Bone marrow (tissue), 2 donors: ENCODE measurements around the gene PTPRO.

Source experiments
- DNase-seq, 2 donors: peaks; one replicate each; lab custom pipeline; 2025; lab: John Stamatoyannopoulos, UW

PTPRO gene

GRCh38 chr12:15322164-15323061, at the start of gene PTPRO:
PTPRO (plus strand) TSS chr12:15322508.
- no peak for DNase-seq

- no peak for DNase-seq
Measured at GRCh38 chr12:15273896-15274295, 48.4 kb upstream of the PTPRO start.

GRCh38 chr12:15274561-15274967, 47.7 kb upstream of the PTPRO start:
- DNase-seq = no peak

- DNase-seq = no peak
Measured at GRCh38 chr12:15276088-15276698, 46.1 kb upstream of the PTPRO start.

DNA sequence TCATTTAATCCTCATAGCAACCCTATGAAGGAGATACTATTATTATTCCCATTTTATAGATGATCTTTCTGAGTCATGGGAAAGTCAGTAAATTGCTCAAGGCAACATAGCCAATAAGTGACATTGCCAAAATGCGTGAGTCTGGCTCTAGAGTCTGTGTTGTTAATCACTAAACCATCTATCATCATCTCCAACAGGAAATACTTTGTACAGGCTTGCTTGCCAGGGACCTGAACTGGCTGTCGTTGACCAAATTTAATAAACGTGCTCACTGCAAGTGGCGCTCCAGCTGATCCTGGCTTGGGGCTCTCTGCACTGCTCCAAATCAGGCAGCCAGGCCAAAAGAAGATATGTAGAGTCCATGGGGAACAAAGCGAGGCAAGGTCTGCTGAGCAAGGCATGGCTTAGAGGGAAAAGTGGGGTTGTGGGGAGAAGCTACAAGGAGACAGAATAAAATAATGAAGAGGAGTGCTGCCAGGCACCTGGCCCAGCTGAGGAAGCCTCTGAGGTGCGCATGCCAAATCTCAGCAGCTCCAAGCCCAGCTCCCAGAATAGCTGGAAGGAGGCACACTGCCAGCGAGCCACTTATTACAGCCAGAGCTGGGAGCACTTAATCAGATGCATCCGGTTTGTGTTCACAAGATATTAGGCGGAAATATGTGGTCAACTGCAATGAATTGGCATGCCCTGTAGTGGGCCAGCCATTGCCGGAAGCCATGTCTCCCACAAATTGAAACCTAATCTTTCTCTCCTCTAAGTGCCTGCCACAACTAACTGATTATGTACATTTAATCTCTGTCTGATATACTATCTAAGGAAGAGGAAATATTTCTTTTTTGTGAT, 43.3 kb upstream of the PTPRO start:
- DNase-seq = peak in 1 of 2 donors; percentile 57

DNA sequence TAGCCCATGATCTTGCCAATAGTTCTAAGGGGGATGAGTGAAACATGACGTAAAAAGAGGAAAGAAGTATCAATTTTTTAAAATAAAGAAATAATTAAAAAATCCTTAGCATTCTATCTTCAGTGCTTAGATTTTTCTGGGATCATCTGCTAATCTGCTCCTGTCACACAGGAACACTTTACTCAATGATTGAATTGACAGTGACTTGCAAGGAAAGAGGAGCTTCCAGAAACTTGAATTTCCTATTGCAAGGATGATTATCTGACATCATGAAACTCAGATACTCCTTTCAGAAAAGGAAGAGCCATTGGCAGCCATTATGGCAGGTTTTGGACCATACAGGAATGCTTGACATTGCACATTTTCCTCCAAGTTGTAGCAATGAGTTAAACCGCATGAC, 41.4 kb upstream of the PTPRO start:
- no peak for DNase-seq

DNA sequence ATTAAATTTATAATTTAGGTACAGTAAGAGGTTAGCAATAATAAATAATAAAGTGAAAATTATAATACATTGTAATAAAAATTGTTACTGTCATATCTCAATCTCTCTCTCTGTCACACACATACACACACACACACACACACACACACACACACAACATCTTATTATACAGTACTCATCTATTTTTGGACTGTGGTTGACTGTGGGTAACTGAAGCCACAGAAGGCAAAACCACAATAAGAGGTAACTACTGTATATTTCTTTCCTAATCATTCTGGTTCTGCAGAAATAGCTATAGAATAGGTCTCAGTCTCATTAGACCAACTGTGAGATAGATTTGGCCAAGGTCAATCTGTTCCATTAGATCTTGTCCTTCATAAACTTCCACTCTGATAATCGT, 33.1 kb upstream of the PTPRO start:
- DNase-seq = peak in 1 of 2 donors; percentile 24

- DNase-seq = no peak
Measured at GRCh38 chr12:15293731-15294130, 28.6 kb upstream of the PTPRO start.

GRCh38 chr12:15299947-15300346, 22.4 kb upstream of the PTPRO start:
- no peak for DNase-seq

DNA sequence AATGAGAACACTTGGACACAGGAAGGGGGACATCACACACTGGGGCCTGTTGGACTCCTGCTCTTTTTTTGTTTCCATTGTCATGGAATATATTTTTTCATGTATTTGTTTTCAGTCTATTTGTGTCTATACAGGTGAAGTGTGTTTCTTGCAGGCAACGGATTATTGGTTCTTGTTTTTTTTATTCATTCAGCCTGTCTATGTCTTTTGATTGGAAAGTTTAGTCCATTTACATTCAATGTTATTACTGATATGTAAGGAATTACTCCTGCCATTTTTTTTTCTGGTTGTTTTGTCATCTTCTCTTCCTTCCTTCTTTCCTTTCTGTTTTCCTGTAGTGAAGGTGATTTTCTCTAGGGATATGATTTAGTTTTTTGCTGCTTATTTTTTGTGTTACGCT, 18.0 kb upstream of the PTPRO start:
- DNase-seq = no peak

DNA sequence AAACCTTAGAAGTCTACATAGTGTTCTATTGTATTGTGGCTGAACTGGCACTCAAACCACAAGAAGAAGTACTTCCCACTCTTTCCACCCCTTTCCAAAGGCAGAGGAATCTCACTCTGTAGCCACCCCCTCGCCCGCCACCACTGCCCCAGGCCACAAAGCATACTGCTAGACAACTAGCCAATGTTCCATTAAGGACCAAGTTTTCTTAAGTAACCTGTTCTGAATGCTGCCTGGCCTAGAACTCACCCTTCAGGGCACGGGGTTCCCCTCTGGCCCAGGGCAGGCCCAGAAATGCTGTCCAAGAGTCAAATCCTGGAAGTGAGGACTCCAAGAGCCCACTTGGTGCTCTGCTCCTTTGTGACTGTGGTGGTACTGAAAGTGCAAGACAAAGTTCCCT, 15.7 kb upstream of the PTPRO start:
- no peak for DNase-seq

GRCh38 chr12:15307079-15307478, 15.2 kb upstream of the PTPRO start:
- no peak for DNase-seq

GRCh38 chr12:15318841-15319240, 3.5 kb upstream of the PTPRO start:
- no peak for DNase-seq

DNA sequence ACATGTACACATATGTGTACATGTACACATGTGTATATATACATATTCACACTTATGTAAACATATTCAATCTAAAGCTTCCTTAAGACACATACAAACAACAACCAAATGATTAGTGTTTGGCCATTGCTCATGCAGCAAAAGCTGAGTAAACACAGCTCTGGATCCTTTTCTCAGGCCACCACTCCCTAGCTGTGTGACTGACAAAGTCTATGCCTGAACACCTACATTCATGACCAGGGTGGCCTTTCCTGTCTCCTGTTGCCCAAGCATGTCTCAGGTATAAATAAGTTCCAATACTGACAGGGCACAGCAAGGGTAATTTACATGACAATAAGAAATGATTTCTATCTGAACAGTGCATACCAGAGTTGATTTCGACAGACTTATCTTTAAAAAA, 1.4 kb upstream of the PTPRO start:
- no peak for DNase-seq

DNA sequence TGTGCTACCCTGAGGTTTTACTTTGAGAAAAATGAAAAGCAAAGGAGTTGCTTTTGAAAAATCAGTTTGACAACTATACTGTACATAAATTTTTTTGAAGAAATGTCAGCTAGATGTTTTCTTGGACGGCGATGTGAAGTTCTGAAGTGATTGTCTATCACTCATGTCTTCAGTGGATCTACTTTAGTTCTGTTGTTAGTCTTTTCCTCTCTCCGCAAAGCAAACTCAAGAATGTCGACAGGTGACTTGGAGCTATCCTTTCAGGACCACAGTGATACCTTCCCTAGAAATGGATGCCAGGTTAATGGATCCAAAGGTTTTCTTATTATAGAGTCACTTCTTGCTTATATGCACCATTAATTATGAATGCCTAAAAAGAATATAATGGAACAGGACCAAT, 1.2 kb downstream of the PTPRO start:
- DNase-seq = no peak

GRCh38 chr12:15329891-15330290, 7.6 kb downstream of the PTPRO start:
- DNase-seq = no peak

DNA sequence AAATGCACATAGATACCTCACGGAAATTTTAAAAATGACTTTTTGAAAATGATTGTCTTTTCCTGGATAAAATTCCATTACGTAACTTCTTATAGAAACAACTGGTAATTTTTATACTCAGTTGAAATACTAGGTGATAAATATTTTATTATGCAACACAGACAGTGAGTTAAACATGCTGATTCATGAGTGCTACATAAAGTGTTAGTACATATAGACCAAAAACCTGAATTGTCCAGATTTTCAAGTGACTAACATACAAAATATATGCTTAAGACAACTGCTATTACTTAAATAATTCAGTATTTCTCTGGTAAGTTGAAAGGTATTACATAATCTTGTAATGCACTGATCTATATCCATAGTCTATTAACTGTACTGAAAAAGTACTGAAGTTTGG, 11.9 kb downstream of the PTPRO start:
- no peak for DNase-seq

- DNase-seq = no peak
Measured at GRCh38 chr12:15335959-15336358, 13.7 kb downstream of the PTPRO start.

DNA sequence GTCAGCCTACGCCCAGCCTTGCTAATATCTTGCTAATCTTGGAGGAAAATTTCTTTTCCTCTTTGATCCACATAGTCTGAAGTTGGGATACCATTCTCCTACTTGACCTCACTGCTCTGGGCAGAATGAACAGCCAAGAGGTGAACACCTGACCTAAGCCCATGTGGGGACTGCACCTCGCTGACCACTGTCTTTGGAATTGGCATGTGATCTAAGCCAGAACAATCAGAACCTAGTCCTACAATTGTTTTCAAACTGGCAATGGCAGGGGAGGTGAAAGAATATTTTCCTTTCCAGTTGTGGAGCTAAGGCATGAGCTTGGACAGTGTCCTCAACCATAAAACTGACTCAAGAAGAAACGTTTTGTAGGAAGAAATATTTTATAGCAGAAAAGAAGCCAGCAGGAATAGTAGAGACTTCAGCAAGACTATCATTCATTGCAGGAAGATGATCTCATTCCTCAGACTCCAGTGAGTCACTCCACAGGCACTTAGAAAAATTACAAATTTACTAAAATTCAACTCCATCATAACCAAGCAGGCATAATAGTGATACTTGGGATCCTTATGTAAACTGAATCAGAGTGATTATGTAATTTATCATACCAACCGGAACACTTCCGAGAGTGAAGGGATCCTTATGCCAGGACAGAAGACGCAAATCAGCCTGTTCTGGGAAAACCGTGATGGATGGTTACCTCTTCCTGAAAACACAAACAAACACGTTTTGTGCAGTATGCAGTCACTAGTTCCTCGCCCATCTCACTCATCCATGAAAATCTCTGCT, 14.7 kb downstream of the PTPRO start:
- DNase-seq = no peak

GRCh38 chr12:15341371-15341770, 19.1 kb downstream of the PTPRO start:
- DNase-seq = no peak

DNA sequence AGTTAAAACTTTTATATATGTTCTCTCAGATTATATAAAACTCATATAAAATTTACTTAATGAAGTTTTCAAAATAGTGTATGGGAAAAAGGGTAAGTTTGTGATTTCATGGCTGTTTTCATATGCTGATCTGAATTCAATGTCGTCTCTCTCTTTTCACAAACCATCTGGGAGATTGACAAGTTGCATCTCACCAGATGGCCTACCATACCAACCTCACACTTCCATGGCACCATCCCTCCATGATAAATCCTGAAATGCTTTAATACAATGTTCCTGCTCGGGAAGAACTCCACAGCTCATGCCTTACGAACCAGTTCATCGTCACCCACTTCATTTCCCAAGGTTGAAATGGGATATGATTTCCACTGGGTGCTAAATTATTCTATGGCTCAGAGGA, 22.3 kb downstream of the PTPRO start:
- no peak for DNase-seq

GRCh38 chr12:15346488-15346887, 24.2 kb downstream of the PTPRO start:
- no peak for DNase-seq
